GM18519 (cell line): ENCODE results near the gene DPYSL5.

ENCODE experiments used
- ATAC-seq: cut with Tn5 transposase; IDR thresholded peaks from one replicate; pipeline ENCODE4 v1.9.1; 2021; ENCODE audit warnings: mild to moderate bottlenecking, moderate library complexity; ENCODE audit not compliant: unreplicated experiment, low FRiP score

DPYSL5 gene

DNA sequence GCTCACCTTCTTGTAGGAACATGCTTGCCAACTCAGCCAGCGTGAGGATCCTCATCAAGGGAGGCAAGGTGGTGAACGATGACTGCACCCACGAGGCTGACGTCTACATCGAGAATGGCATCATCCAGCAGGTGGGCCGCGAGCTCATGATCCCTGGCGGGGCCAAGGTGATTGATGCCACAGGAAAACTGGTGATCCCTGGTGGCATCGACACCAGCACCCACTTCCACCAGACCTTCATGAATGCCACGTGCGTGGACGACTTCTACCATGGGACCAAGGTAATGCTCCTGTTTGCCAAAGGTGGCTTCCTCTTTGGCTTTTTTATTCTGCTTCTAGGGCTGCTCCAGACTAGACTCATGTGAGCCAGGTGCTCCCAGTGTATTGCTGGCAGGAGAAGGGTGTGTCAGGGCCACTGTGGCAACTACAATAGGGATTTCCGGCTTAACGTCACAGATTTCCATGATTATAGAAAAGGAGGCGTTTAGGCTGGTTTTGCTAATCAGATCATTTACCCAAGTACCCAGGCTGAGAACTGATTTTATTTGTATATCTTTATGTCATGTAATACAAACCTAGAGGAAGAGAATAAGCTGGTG, 50.6 kb downstream of the DPYSL5 start:
- no peak for ATAC-seq

DNA sequence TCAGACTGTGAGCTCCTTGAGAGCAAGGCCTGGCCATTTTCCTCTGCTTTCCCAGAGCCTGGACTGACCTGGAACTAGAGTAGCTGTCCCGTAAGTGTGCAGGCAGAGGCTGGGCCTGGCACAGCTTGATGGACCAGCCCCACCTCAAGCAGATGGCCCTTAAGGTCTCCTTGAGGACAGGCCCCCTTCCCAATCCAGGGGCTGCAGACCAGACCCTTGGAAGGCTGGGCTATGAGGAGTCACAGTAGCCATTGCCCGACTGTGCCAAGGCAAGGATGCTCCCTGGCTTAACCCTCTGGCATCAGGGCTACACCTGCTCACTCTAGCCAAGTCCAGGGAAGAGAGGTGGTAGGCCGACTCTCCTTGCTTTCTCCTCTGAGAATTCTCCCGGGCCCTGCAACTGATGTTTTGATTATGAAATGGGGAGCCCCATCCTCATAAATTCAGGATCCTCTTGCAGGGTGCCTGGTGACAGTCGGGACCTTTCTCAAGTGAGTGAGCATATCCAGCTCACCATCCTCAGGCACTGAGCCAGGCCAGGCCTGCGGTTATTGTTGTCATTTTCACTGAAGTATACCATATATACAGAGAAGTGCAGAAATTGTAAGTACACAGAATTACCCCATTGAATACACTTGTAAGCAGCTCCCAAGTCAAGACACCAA, 51.7 kb downstream of the DPYSL5 start:
- ATAC-seq = no peak

DNA sequence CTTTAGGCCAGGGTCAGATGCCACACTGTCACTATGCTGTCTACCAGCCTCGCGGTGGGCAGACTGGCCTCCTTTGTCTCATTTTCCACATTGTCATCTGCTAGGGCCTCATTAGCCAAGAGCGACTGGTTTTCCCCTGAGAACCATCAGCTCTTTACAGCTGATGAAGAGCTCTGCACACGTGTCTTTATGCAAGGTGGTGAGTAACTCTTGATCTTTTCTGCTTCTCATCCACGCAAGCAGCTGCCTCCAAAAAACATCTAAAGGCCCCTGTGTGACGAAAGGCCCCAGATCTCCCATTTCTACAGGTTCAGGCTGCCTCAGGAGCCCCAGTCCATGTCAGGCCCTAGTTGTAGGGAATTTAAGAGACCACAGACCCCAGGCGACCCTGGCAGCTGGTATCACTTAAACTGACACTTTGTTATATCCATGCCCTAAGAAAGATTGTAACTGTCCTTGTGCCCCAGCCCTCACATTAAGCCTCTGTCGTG, 52.9 kb downstream of the DPYSL5 start:
- ATAC-seq = no peak

DNA sequence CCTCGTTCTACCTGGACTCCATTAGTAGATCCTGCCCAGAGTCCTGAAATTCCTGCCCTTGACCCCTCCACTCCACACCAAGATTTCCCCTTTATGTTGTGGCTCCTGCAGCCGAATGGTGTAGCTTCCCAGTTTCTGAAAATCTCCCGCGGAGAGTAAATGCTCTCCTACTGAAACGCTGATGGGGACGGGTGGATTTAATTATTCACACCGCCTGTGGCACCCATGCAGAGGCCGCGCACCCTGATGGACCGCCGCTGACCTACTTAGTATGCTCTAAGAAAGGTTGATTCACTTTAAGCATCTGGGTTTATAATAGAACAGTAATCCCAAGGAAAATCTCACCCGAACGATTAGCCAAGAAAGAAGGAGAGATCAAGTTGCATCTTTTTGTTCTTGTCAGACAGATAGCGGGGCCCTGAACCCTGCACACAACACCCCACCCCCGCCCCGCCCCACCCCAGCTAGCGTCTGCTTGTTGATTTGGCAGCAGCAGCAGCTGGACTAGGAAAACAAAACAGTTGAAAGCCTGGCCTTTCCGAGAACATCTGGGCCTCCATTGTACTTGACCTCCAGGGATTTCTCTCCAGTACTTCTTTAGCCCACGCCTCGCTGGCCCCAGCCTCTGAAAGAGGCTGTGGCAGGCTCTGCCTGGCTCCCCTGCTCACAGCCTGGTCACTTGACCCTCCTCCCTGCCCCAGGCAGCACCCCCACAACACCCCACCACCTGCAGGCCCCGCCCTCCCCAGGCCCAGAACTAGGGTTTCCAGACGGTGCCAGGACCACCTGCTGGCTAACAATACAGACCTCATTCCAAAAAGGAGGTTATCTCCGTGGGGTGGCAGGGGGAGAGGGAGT, 53.6 kb downstream of the DPYSL5 start:
- no peak for ATAC-seq

DNA sequence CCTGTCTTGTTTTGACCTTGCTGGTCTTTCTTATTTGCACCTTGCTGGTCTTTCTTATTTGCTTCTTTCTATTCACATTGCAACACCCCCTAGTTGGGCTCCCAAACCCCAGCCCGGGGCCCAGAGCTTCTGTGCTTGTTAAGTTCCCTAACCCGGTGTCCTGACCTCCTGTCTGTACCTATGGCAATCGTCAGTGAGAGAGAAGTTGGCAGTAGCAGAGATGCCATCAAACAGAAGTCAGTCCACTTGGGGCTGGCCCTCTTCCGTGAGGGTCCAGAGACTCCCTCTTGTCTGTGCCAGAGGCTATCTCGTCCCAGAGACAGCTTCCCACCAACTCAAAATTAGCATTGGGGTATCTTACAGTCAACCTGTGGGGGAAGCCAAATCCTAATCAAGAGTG, 55.7 kb downstream of the DPYSL5 start:
- ATAC-seq = no peak

DNA sequence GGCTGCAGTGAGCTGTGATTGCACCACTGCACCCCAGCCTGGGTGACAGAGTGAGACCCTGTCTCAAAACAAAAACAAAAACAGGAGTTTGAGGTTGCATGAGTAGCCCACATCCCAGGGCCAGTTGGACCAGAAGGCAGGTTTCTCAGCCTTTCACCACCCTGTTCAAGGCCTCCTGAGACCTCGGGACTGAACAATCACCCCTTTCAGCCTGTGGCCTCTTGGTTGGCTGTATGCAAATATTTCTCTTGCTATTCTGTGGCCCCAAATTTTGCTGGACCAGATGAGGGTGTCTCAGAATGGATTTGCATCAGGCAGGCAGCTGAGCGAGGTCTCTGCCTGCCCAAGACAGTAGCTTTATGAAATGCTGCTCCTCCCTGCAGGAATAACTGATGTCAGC, 56.9 kb downstream of the DPYSL5 start:
- no peak for ATAC-seq

DNA sequence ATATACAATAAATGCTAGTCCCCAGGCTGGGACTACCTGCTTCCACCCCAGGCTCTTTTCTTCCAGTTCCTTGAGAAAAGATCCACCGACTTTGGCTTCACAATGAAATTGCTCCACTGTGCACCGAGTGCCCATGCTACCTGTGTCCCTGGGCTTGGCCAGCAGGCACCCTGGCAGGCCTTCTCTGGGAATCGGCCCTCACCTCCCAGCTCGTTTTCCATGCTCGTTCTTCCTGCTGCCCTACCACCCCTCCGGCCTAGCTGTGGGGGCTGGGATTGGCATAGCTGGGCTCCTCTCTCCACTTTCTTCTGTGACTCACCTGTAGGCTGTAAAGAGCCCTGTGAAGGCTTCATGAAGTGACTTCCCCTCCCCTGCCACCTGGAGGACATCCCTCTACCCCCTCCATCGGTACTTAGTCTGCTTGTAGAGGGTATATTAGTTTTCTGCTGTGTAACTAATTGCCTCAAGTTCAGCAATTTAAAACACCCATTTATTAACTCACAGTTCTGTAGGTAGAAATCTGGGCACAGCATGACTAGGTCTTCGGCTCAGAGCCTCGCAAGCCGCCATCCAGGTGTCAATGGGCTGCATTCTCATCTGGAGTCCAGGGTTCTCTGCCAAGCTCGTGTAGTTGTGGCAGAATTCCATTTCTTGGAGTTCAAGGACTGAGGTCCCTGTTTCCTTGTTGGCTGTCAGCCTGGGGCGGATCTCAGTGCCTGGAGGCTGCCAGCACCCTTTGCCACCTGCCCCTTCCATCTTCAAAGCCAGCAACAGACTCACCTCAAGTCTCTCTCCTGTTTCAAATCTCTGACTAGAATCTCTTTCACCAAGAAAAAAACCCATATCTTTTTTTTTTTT, 57.6 kb downstream of the DPYSL5 start:
- no peak for ATAC-seq

DNA sequence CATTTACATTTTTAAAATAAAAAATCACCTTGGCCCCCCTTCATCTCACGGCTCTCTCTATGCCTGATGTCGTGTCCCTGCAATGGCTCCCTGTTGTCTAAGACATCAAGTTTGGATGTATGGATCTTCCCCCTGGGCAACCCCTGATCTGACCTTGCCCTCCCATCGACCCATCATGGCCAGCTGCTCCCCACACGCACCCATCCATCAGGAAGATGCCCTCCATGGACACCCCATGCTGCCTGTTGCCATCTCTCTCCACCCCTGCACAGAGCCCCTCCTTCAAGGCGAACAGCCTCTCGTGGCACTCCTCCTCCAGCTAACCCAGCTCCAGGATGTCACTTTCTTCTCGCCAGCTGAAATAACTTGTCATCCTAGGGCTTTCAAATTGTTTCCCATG, 59.5 kb downstream of the DPYSL5 start:
- ATAC-seq = no peak

DNA sequence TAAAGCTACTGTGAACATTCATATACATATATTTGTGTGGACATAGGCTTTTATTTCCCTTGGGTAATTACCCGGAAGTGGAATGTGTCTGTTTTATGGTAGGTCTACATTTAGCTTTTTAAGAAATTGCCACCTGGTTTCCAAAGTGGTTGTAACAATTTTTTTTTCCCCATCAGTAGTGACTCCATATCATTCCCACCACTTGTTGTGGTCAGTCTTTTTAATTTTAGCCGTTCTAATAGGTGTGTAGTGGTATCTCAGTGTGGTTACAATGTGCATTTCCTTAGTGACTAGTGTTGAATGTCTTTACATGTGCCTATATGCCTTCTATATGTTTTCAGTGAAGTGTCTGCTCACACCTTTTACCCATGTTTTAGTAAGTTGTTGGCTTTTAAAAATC, 62.2 kb downstream of the DPYSL5 start:
- ATAC-seq = no peak

DNA sequence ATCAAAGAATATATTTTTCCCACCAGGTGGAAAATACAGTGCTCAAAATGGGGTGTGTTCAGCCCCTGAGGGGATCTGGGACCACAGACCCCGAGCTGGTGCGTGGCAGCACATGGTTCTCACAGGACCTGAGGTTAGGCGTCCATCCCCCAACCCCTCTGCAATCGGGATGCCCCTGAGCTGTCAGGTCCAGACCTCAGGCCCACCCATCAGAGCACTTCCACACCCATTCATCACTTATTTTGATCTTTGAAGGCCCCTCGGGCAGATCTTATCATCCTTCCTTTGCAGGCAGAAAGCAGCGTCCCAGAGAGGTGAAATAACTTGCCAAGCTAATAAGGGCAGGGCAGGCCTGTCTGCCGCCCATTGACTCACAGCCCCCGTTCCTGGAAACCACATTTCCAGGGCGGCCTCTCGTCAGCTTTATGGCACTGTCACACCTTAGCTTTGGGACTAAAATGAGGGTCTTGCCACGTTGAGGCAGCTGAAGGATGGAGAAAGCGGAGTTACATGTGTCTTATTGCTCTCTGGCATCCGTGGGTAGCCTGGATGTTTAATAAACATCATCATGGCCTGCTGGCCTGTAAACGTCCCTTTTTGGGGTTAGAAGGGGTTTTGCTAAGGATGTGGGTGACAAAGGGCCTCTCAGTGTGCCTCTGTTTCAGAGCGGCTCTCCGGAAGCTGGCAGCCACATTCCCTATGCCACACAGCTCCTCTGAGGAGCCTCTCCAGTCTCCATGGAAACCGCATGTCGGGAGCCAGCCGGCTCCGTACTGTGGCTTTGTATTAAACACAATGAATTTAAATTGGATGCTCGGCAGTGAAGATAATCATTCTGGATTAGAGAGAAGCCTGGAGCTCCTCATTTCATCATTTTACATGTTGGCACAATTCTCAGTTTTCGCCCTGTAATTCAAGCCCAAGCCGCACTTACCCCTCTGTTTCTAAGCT, 64.3 kb downstream of the DPYSL5 start:
- no peak for ATAC-seq

DNA sequence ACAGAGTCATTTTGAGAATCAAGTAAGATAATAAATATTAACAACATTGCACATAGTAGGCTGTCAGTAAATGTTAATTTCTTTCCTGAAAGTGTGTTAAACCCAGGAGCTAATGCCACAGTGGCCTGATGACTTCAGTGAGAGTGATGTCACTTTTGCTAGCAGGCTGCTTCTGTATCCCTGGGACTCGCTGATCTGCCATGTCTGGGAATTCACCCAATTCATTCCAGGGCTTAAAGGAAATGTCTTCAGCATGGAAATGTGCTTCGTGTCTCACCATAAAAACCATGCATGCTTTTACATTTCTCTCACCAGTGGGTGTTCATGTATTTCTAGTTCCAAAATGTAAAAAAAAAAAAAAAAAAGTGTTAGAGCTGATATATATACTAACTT, 65.7 kb downstream of the DPYSL5 start:
- ATAC-seq = no peak

DNA sequence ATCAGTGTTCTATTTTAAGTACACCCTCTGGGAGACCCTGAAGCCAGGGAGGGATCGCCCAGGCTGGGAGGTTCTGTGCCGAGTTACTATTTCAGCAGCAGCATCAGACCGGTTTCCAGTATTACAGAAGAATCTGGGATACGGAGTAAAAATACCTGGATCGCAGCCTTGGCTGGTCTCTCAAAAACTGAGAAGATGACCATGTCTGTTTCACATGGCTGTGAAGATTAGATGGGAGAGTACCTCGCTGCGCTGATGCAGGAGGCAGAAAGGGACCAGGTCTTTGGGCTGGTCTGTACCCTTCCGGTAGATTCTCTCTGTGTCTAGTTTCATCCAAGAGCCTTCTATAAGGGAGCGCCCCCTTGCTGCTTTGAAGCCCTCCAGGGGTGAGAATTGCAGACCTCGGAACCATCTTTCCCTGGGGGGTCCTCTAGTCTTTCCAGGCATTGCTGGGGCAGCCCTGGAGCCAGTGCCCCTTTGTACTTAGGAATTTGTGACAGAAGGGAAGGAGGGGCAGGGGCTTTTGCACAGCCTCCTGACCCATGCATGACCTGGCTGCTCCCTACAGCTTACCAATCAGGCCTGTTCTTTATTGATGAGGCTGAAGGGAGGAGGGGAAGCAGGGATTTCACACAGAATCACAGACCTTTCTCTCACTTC, 66.2 kb downstream of the DPYSL5 start:
- ATAC-seq = no peak

DNA sequence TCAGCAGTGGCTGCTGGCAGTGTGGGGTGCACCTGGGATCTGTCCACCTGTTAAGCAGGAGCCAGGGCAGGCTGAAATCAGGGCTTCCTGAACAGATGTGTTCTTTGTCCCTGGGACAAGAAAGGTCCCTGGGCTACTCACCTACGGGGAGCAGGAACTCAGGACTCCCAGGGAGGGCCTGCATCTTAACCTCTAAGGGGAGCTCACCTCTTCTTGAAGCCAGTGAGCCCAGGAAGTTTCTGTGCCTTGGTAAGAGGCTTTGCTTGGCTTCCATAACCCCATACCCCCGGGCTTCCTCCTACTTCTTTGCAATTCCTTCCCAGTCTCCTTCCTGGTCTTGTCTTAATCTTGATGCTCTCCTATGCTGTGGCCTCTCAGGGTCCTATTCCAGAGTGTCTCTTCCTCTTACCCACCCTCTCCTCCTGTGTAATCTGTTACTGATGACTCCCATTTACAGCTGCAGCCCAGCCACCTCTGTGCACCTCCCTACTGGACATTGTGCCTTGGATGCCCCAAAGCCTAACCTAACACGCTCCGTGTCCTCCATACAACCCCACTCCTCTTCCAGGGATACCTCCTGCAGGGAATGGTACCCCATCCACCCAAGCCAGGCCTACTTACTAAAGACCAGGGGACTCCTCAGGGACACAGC, 66.9 kb downstream of the DPYSL5 start:
- no peak for ATAC-seq

DNA sequence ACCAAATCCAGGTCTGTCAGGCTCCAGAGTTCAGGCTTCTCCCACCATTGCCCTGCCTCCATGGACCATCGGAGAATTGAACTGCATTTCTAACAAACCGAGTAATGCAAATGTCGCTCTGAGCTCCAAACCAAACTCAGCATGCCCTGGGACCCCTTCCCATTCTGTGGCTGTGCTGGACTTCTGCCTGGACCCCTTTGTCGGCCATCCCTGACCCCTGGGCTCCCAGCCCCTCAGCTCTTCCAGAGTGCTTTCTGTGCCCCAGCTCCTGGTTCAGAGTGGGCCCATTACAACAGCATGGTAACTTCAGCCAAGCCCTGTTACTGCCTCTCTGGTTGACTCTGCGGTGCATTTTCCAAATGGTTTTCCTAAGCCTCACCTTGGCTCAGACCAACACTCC, 67.4 kb downstream of the DPYSL5 start:
- ATAC-seq = no peak

DNA sequence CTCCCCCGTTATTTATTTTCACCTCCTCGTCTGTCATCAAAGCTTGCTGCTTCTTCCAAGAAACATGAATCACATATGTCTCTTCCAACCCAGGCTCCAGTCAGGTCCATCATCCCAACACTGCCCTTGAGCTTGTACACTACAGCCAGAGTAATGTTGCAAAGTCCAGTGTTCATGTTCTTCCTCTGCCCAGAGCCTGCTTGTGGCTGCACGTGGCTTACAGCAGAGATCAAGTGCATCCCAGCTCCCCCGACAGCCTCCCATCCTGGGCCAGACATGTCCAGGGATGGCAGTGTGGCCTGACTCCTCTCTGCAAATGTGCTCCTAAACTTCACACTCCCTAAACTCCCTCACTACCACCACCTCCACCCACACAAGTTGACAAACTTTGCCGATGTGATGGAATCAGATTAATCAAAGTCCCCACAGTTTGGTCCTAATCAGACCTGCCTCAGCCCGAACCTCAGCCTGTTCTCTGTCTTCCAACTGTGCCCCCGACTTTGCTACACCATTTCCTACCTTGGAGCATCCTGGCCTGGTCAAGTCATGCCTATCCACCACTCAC, 68.3 kb downstream of the DPYSL5 start:
- ATAC-seq = no peak

DNA sequence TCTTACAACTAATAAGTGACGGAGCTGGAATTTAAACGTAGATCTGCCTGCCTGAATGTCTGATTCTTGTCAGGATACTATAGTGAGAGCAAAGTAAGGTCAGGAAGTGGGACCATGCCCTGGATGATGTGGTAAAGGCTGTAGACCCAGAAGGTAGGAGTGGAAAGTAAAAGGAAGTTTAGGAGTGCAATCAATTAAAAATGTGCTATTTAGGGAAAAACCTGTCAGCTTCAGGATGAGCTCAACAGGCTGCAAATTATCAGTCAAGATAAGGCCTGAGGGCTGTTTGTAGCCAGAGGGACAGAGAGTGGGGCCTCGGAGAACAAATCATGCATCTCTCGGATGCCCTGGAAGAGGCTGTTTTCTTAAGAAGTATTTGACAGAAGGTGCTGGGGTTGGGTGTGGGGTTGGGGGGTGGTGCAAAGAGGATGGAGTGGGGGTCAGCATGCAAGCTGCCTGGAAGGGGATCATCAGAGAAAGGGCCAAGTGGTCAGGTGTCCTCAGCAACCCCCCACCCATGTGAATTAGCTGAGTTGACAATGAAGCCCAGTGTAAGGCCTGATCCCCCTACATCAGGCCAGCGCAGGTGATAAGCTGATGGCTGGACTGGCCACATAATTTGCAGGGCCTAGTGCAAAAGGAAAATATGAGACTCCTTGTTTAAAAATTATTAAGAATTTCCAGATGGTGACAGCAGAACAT, 69.4 kb downstream of the DPYSL5 start:
- ATAC-seq = no peak

DNA sequence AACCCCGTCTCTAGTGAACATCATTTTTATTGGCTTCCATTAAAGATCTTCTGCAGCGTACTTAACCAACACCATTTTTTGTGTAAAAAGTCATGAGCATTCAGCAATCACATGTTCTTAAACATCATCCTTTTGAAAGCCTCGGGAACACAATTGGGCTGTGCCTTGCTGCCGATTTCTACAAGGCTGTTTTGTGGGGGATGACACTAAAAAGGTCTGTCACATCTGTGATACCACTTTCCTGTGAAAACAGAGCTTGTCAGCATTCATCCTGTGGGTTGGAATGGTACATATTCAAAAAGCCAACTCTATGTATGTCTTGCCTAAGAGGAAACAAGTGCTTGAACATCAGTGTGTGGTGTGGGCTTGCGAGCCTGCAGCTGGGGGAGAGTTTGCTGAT, 73.4 kb downstream of the DPYSL5 start:
- no peak for ATAC-seq
